ENCODE results near the gene LRFN3. TPM values are rescaled to one million over a fixed set of nuclear protein-coding genes. Genes with fewer than 3 reads are reported as not detected.

LRFN3 gene
- total and polyA plus RNA-seq, 2 of the 13 experiments (the other 11 are each of a cell fraction or from before 2014, with no cell fraction given) = 0.74 to 1.6 TPM

- TF ChIP-seq RERE (CRISPR knock-in tag; IDR thresholded peaks at IDR 0.05; ENCODE audit: low read depth) (no peak), CEBPG (CRISPR knock-in tag; IDR thresholded peaks at IDR 0.05) (peak; percentile 33; the same call in 1 of the 2 replicates), MIER2 (CRISPR knock-in tag; IDR thresholded peaks at IDR 0.05) (peak; percentile 93), DRAP1 (CRISPR knock-in tag; IDR thresholded peaks at IDR 0.05) (no peak; the same call in 1 of the 2 replicates), ZNF263 (CRISPR knock-in tag; IDR thresholded peaks at IDR 0.05) (peak; percentile 27; the same call in 1 of the 2 replicates), E2F5 (CRISPR knock-in tag; conservative IDR thresholded peaks at IDR 0.05) (no peak), ZNF205 (CRISPR knock-in tag; IDR thresholded peaks at IDR 0.05) (no peak), ZNF468 (CRISPR knock-in tag; IDR thresholded peaks at IDR 0.05) (no peak), ZNF83 (CRISPR knock-in tag; IDR thresholded peaks at IDR 0.05; ENCODE audit: borderline replicate concordance) (no peak), PITX1 (CRISPR knock-in tag; IDR thresholded peaks at IDR 0.05) (0 out of 2 replicates have a peak, but pooled peaks have one; percentile 31), ZNF788 (CRISPR knock-in tag; IDR thresholded peaks at IDR 0.05; ENCODE audit: borderline replicate concordance) (peak; percentile 23; the same call in 1 of the 2 replicates), TAF15 (IDR thresholded peaks at IDR 0.05; ENCODE audit: low read depth, low read length, poor library complexity, severe bottlenecking) (no peak), TRAFD1 (CRISPR knock-in tag; IDR thresholded peaks at IDR 0.05; ENCODE audit: borderline replicate concordance) (no peak), MEIS2 (CRISPR knock-in tag; IDR thresholded peaks at IDR 0.05) (peak; percentile 56; the same call in 1 of the 2 replicates), SP140L (CRISPR knock-in tag; IDR thresholded peaks at IDR 0.05; ENCODE audit: borderline replicate concordance) (no peak), MEF2D (CRISPR knock-in tag; IDR thresholded peaks at IDR 0.05) (peak; percentile 68; the same call in 1 of the 2 replicates), CBFB (CRISPR knock-in tag; IDR thresholded peaks at IDR 0.05) (0 out of 2 replicates have a peak, but pooled peaks have one; percentile 50), POGK (CRISPR knock-in tag; conservative IDR thresholded peaks at IDR 0.05) (0 out of 2 replicates have a peak, but pooled peaks have one; percentile 54)
Measured at GRCh38 chr19:35942235-35942634, 6.1 kb downstream of the LRFN3 start (continued).

Data from HepG2 (cell line).